Fibroblast of peridontal ligament (primary cell): ENCODE results near the gene CPLX3.
A peak's percentile ranks its signal among the peaks of the same experiment; 100 is the strongest.

Experiments
- DNase-seq: peaks from one replicate; pipeline ENCODE4 v3.0.0-alpha.2; 2010; ENCODE audit errors: extremely low read depth

The CPLX3 gene

DNA sequence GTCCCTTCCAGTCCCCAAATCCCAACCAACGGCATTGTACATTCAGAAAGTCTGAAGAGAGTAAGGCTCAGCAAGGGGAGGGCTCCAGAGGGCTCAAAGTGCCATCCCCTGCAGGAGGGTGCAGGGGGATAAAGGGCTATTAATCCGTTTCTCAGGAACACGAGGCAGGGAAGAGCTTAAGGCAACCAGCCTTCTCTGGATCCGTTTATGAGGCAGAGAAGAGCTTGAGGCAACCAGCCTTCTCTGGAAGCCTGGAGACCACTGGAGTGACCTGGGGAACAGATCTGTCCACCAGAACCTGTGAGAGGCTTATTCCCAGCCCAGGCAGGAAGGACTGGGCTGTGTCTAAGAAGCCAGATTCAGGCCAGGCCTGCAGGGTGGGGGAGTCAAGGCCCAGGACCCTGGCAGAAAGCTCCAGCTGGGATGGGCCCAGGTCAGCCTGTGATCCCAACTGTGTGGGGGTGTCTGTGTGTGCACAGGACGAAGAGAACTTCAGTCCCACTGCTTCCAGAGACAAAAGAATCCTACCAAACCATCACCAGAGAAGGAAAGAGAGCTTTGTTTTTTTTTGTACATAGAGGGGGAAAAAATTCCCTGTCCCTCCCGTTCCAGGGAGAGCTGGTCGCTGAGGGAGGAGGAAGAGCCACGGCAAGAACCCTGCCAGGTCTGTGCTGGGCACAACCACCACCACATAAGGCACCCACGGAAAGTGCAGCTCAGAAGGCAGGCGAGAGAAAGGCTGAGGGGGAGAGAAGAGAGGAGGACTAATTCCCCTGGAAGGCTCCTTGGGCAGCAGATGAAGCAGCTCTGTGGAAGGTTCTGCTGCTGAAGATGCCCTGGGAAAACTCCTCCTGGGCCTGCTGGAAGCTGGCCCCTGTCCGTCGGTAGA, 18.1 kb downstream of the CPLX3 start:
- DNase-seq: no peak

DNA sequence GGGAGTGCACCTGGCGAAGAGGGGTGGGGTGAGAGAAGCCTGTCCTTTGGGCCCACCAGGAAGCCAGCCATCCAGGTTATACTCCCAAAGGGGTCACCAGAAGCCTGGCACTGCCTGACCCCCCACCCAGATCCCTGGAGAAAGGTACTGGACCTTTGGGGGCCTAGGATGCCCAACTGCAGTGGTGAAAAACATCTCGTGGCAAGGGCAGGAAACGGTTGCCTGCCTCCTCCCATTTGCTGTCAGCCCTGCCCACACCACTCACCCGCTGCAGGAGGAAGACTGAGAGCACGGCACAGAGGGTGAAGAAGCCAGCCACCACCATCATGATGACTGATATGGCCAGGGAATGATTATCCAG, 18.8 kb downstream of the CPLX3 start:
- DNase-seq: no peak

DNA sequence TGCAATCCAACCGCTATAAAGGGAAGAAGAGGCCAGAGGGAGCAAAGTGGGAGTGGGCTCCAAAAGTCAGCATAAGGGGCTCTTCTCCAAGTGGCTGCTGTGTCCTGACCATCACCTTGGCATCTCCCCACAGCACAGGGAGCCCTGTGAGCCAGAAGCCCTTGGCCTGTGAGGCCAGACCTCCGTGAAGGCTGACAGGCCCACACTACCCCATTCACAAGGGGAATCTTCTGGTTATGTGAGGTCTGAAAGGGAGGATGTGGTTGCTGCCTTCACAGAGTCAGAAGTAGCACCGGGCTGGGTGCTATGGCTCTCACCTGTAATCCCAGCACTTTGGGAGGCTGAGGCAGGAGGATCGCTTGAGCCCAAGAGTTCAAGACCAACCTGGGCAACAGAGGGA, 19.2 kb downstream of the CPLX3 start:
- DNase-seq: no peak

DNA sequence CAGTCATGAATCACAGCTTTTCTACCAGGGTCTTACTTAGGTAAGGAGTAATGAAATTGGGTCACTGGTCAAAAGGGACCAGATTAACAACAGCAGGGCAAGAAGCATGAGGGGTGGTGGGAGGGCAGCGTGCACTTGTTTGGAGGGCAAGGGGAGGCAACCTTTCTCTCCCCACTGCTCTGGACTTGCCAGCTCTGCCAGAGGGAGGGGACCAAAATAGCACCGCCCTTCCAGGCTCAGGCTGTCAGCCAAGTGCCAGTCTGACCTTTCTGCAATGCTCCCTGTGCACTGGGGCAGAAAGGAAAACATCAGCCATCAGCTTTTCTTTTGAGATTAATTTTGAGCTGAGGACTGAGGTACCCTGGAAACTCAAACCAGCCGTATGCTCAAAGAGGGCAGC, 21.0 kb downstream of the CPLX3 start:
- no peak for DNase-seq

- DNase-seq: no peak
These were observed 24.0 kb downstream of the CPLX3 start for GRCh38 chr15:74850393-74850792.

DNA sequence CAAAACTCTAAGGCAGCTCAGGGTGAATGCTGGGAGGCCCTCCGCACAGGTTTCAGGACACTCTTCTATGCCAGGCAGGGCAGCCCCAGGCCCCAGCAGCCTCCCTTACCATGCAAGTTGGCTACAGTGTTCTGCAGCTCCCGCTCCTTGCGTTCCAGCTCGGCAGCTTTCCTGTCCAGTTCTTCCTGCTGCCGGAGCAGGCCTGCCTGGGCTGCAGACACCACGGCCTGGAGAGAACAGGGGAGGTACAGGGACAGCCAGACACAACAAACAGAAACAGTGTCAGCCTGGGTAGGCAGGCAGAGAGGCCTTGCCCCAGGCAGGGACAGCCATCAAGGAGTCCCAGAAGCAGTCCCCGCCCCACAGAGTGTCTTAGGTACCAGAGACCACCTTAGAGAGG, 25.5 kb downstream of the CPLX3 start:
- DNase-seq: no peak

- DNase-seq: no peak
These were observed 28.1 kb downstream of the CPLX3 start for GRCh38 chr15:74854453-74855022.

DNA sequence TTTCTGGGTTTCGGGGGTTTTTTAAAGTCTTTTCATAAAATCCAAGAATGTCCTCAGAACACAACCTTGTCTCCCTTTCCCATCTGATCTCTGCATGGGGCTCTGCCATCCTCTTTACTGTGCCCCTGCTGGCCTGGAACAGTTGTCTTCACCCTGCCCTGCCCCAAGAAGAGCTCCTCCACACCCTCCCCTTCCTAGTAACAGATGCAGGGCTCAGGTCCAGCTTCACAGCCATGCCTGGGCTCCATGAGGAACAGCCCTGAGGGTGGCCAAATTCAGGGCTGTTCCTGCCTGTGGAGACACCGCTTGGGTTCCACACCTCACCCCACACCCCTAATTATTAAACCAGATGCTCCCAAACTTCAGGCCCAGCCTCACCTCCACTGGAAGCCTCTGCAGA, 29.4 kb downstream of the CPLX3 start:
- DNase-seq: no peak

DNA sequence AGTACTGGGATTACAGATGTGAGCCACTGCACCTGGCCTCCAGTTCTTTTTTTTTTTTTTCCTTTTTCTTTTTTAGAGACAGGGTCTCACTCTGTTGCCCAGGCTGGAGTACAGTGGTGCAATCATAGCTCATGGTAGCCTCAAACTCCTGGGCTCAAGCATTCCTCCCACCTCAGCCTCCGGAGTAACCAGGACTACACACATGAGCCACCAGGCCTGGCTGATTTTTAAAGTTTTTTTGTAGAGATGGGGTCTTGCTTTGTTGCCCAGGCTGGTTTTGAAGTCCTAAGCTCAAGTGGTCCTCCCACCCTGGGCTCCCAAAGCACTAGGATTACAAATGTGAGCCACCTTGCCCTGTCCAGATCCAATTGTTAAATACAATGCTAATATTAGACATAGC, 30.1 kb downstream of the CPLX3 start:
- no peak for DNase-seq

GRCh38 chr15:74857082-74857655, 30.7 kb downstream of the CPLX3 start:
- DNase-seq: no peak

GRCh38 chr15:74857671-74858368, 31.4 kb downstream of the CPLX3 start:
- no peak for DNase-seq

- DNase-seq: no peak
These were observed 31.9 kb downstream of the CPLX3 start for GRCh38 chr15:74858369-74858740.

DNA sequence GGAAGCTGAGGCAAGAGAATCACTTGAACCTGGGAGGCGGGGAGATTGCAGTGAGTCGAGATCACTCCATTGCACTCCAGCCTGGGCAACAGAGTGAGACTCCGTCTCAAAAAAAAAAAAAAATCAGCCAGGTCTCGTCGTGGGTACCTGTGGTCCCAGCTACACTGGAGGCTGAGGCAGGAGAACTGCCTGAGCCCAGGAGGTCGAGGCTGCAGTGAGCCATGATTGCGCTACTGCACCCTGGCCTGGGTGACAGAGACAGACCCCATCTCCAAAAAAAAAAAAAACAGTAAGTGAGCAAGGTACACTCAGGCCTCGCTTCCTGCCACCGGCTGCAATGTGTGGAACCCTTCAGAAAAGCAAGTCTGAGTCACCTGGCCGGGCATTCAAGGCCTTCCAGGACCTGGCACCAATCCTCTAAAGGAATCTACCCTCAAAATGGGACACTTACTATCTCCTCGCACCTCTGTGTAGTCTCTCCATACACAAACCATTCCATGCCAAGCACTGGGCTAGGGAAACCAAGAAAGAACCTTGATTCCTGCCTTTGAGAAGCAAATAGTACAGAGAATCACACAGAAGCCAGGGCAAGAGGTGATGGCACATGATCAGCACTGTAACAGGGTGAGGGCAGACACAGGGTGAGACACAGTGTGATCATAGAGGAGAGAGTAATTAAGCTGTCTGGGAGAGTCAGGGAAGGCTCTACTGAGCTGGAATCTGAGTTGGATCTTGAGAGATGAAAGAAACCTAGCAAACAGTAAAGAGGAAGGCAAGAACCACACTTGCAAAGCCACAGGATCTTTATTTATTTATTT, 37.0 kb downstream of the CPLX3 start:
- no peak for DNase-seq

DNA sequence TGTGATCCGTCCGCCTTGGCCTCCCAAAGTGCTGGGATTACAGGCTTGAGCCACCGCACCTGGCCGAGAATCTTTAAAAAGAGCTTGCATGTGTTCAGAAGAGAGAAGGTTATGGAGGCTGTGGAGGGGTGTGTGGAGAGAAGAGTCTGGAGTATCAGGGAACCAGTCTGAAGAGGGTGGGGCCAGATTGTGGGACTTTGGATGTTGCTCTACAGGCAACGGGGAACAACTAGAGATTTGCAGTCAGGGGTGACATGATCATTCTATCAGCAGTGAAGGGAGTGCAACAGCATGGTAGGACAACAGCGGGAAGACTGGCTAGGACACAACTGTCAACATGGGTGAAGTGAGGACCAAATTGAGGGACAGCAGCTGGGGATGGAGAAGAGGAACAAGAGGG, 37.9 kb downstream of the CPLX3 start:
- DNase-seq: no peak

GRCh38 chr15:74865316-74865715, 38.9 kb downstream of the CPLX3 start:
- no peak for DNase-seq

GRCh38 chr15:74866090-74866489, 39.7 kb downstream of the CPLX3 start:
- DNase-seq: peak; percentile 42

- no peak for DNase-seq
These were observed 41.1 kb downstream of the CPLX3 start for GRCh38 chr15:74867466-74868038.

DNA sequence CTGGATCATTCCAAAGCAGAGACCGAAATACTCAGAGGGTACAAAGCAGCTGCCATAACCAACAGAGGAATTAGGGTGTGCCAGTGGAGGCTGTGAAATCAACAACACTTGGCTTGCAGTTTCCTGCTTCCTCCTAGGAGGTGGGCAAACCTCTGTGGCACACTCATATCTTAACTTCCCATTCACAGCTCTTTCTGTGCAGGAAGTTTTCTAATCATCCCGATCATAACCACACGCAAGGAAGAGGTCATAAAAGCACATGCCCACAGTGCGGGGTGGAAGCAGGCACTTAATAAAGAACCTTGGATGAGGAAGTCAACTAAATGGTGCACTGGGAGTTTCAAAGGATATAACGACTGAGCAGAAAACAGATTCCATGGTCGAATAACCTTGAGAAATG, 41.6 kb downstream of the CPLX3 start:
- DNase-seq: no peak

DNA sequence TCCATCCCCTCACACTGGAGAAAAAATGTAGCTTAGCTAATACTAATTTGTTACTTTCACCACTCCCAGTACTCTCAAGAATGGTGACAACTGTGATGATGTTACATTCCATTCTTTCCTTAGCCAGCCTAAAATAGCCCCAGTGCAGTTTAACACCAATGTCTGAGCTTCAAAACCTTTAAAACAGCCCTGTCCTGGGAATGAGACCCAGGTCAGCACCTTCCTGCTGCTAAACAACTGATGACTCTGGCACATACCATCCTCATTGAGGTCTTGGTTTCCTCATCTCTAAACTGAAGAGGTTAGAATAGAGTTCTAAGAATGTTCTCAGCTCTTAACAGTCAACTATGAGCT, 42.9 kb downstream of the CPLX3 start:
- no peak for DNase-seq

GRCh38 chr15:74869726-74870407, 43.4 kb downstream of the CPLX3 start:
- DNase-seq: peak; percentile 9
